ENCODE results near the gene SCD5.

SCD5 gene

GRCh38 chr4:82706349-82707000, 92.1 kb downstream of the SCD5 start:
- TF ChIP-seq CTCF (IDR thresholded peaks at IDR 0.05), result no peak
- DNase-seq, result no peak
- no peaks in the 10 kb centered on the region for H3K36me3 ChIP-seq
- H3K27ac ChIP-seq, result no peak overlapping the region
- intact Hi-C loops (cut with DNase I; ENCODE audit: low total_unique reads), result no loop called here
- H3K4me1 ChIP-seq, result peaks cover 0 to 8% (median 0%) of the 10 kb centered on the region in 4 donors
- H3K4me3 ChIP-seq, result no peak overlapping the region
- H3K9me3 ChIP-seq, result no peaks in the 10 kb centered on the region
- H3K27me3 ChIP-seq, result no peaks in the 10 kb centered on the region

- H3K4me3 ChIP-seq, result no peak overlapping the region
- no peaks in the 10 kb centered on the region for H3K36me3 ChIP-seq
- H3K9me3 ChIP-seq, result no peaks in the 10 kb centered on the region
- peaks cover 0 to 8% (median 0%) of the 10 kb centered on the region in 4 donors for H3K4me1 ChIP-seq
- no peak for DNase-seq
- no peaks in the 10 kb centered on the region for H3K27me3 ChIP-seq
- intact Hi-C loops (cut with DNase I; ENCODE audit: low total_unique reads), result no loop called here
- H3K27ac ChIP-seq, result no peak overlapping the region
- no peak for TF ChIP-seq CTCF (IDR thresholded peaks at IDR 0.05)
These were observed 92.7 kb downstream of the SCD5 start for GRCh38 chr4:82705928-82706300.

GRCh38 chr4:82705169-82705927, 93.2 kb downstream of the SCD5 start:
- H3K4me1 ChIP-seq, result peaks cover 0 to 8% (median 0%) of the 10 kb centered on the region in 4 donors
- H3K27ac ChIP-seq, result no peak overlapping the region
- no peak overlapping the region for H3K4me3 ChIP-seq
- no peaks in the 10 kb centered on the region for H3K27me3 ChIP-seq
- H3K36me3 ChIP-seq, result no peaks in the 10 kb centered on the region
- no peak for TF ChIP-seq CTCF (IDR thresholded peaks at IDR 0.05)
- DNase-seq, result no peak
- intact Hi-C loops (cut with DNase I; ENCODE audit: low total_unique reads), result no loop called here
- no peaks in the 10 kb centered on the region for H3K9me3 ChIP-seq

GRCh38 chr4:82704156-82704555, 94.4 kb downstream of the SCD5 start:
- intact Hi-C loops (cut with DNase I; ENCODE audit: low total_unique reads), result no loop called here
- Histone ChIP-seq H3K4me1 (peaks cover 0 to 8% (median 0%) of the 10 kb centered on the region in 4 donors), H3K4me3 (no peak overlapping the region), H3K9me3 (no peaks in the 10 kb centered on the region), H3K27ac (no peak overlapping the region), H3K36me3 (no peaks in the 10 kb centered on the region), H3K27me3 (no peaks in the 10 kb centered on the region)
- DNase-seq, result no peak
- TF ChIP-seq CTCF (IDR thresholded peaks at IDR 0.05), result no peak

GRCh38 chr4:82698412-82698811, 100.2 kb downstream of the SCD5 start:
- DNase-seq, result no peak
- Histone ChIP-seq H3K9me3 (no peaks in the 10 kb centered on the region), H3K4me1 (no peaks in the 10 kb centered on the region), H3K4me3 (no peak overlapping the region), H3K27ac (no peak overlapping the region), H3K36me3 (peaks cover 0 to 6% (median 0%) of the 10 kb centered on the region in 3 donors), H3K27me3 (no peaks in the 10 kb centered on the region)
- no peak for TF ChIP-seq CTCF (IDR thresholded peaks at IDR 0.05)
- intact Hi-C loops (cut with DNase I; ENCODE audit: low total_unique reads), result no loop called here

All from tibial artery (tissue), 4 donors.